ENCODE data around the gene MYH11. TPM values are rescaled to one million over a fixed set of nuclear protein-coding genes. Genes with fewer than 3 reads are reported as not detected.
"Not testable (repeated sequence)": the region's sequence is repeated elsewhere in the genome, so short reads cannot be mapped to it uniquely, and the experiment has no call there.

The MYH11 gene
- total RNA-seq, 1 donor from 2014 or later, result under 0.01 TPM

DNA sequence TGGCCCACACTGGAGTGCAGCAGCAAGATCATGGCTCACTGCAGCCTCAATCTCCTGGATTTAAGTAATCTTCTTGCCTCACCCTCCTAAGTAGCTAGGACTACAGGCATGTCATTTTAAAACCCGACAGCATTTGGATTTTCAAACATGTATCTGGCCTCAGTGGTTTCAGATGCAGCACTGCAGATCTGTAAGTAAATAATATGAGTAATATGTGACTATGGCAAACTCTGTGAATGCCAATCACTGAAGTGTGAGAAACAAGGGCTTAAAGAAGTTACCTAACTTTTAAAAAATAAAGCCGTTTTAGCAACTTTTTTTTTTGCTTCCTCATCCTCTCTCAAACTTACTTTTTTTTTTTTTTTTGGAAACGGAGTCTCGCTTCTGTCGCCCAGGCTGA lies 19.7 kb upstream of the MYH11 start:
- no peak for DNase-seq

DNA sequence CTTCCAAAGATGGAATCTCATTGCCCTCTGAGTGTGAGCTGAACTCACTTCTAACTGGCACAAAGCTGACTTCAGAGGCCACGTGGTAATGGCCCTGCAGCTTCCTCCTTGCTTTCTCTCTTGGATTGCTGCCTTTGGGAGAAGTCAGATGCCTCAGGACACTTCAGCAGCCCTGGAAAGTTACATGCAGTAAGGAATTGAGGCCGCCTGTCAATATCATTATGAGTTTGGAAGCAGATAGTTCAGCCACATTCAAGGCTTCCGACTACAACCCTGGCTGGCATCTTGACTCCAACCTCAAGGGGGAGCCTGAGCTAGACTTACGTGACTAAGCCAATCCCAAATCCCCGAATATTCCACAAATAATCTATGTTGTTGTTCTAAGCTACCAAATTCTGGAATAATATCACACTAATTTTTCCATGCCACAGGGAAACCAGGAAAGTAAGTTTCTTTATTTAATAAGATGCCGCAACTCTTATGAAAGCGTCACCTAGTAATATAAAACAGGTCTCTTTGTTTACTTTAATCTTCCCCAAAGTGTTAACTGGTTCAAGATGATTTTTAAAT lies 18.0 kb upstream of the MYH11 start:
- peak; percentile 13 for DNase-seq

GRCh38 chr16:15873737-15874136 lies 16.9 kb upstream of the MYH11 start:
- no peak for DNase-seq

DNA sequence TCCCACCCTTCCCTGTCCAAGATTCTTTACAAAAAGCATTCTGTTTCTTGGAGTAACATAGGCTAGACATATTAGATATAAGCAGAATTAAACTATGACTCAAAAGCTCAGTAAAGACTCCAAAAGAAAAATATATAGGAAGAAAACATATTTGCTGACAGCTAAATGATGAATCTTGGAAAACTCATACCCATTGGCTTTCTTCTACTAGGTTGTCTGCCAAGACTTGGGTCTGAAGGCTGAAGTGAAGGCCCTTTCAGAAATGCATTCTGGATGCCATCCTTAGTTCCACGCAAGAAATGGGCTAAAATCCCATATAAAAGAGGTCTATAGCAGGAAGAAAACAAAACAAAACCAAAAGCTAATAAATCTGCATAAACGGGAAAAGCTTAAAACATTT lies 16.5 kb upstream of the MYH11 start:
- DNase-seq, result no peak

DNA sequence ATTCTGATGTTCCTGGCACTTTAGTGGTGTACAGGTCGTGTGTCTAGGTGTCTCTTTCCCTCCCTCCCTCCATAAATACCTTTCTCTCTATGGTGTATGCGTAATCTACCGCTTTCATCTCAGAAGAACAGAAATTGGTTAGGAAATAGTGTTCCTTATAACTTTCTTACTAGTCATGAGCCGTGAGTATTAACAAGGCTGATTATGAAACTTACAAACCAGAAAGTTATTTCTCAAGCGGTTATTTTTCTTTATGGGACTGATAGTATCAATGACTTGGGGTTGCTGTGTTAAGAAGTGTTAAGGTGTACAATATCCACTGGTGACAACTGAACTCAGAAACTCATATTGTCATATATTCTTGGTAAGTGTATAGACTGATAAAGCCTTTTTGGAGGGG lies 13.2 kb upstream of the MYH11 start:
- DNase-seq, result no peak

DNA sequence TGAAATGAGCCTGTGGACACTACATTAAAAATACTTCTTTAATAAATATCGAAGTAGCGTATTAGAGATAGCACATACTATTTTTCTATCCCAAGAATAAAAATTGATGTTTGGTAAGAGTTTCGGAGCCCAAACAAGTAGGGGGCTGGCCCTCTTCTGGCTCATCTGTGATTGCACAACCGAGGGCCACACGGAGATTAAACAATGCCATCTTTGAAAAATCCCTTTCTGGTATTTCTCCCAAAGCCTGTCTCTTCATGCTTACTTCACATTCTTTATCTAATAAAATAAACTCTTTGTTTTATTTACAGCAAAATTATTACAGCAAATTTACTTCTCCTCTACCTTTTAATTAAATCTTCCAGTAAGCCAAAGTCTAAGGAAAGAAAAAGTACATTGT lies 9.6 kb upstream of the MYH11 start:
- DNase-seq, result no peak

DNA sequence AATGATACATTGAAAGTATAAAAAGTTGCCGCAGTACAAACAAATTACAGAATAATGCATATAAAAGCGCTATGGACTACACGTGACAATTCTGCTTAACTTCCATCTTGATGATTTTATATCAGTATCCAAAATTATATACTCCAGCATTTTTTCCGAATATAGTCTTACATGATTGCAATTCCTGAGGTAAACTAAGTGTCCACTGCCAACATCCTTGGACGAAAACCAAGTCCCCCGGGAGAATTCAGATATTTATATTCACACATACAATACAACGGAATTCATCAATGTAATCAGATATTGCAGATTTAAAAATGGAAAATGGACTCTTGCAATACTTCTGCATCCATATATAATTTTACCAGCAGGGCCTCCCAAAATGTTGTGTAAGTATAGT lies 8.9 kb upstream of the MYH11 start:
- no peak for DNase-seq

DNA sequence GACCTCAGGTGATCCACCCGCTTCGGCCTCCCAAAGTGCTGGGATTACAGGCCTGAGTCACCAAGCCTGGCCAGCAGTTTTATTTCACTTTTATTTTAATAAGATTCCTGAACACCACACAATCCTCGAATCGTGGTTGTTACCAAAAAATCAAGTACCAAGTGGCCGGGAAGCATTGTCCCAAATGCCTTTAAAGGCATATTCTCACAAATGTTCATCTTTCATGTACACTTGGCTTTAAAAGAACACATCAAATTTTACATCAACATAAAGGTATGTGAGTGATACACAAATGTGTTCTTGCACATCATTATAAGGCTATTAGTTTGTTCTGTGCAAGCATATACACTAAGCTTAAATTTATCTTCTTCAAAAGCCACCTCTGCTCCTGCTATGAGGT lies 8.1 kb upstream of the MYH11 start:
- DNase-seq, result no peak

- no peak for DNase-seq
Observed at GRCh38 chr16:15861996-15862395, 5.2 kb upstream of the MYH11 start.

DNA sequence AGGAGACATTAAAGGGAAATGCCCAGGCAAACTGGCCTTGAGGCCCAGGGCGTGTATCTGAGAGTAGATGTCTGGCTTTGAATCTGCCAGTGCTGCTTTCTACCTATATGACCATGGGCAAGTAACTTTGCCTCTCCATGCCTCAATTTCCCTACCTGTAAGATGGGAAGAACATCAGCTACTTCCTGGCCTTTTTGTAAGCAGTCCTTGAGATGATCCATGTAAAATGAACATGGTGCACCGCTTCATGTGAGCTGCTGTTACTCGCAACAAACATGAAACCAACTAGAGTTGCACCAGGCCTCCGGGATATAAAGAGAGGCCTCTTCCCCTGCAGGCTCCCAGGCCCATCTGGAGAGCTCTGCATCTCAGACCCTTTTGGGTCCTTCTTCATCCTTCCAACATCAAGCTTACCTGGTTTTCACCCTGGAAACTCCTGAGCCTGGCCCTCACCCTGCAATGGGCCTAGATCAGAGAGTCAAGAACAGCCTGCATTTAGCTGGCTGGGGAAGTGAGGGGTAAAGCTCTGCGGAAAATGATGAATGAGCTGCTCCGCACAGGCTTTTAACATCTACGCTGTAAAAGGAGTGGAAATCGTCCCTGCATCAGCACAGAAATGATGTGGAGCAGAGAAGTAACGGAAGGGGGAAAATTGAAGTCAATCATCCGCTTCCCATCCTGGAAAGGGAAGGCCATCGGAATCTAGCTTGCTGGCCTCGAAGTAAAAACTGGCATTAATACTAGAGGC lies 2.3 kb upstream of the MYH11 start:
- no peak for DNase-seq

- DNase-seq, result no peak
Observed at GRCh38 chr16:15857724-15858560, 1.1 kb upstream of the MYH11 start.

DNA sequence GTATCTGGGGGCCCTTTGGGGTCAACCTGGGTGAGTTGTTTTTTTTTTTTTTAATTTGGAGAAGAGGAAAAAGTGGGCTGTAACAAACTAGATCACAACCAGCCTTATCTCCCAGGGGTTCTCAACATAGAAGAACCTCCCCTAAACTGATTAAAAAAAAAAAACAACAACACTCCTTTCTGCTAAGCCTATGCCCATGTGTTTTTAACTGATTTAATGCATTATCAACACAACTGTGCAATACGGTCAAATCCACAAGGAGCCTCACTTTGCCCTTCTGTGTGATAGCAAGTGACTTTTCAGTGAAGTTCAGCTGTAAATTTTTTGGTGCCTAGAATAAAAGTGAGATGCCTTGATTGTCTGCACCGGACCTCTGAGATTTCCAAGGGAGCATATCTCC lies 646 bp downstream of the MYH11 start:
- no peak for DNase-seq

DNA sequence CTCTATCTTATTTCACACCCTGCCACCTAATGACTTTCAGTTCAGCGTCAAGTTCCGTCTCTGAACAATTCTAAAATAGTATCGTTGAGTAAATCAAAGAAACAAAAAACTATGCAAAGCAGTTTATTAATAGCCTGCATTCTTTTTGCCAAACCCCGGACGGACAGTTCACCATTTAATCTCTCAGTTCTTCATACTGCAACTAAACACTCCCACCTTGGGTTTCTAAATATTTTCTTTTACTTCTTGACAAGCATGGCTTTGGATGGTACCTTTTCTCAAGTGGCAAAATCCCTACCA lies 1.2 kb downstream of the MYH11 start:
- DNase-seq, result no peak

- DNase-seq, result no peak
Observed at GRCh38 chr16:15854906-15855703, 1.7 kb downstream of the MYH11 start.

DNA sequence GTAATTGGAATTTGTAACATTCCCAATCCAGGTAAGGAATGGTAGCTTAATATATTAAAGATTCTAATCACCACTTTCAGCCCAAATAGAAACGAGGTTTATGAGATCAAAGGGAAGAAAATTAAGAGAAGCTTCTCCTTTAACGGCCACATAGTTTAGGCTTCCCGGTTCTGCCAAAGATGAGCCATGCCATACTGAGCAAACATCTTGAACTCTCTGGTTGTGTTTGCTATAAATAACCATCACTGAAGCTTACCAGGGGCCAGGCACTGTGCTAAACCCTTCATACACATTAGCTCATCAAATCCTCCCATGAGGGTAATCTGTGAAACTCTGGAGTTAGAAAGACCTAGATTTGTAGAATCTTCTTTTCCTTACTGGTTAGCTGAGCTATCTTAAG lies 2.8 kb downstream of the MYH11 start:
- DNase-seq, result no peak

- DNase-seq, result no peak
Observed at GRCh38 chr16:15853021-15853420, 3.8 kb downstream of the MYH11 start.

DNA sequence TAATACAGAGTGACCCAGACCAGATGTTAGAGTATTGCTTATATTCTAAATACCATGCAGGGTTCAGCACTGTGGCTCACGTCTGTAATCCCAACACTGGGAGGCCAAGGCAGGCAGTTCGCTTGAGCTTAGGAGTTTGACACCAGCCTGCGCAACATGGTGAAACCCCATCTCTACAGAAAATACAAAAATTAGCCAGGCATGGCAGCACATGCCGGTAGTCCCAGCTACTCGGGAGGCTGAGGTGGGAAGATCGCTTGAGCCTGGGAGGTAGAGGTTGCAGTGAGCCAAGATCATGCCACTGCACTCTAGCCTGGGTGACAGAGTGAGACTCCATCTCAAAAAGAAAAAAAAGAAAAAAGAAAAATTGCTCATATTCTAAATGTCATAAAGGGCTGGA lies 6.3 kb downstream of the MYH11 start:
- not testable (repeated sequence) for DNase-seq

DNA sequence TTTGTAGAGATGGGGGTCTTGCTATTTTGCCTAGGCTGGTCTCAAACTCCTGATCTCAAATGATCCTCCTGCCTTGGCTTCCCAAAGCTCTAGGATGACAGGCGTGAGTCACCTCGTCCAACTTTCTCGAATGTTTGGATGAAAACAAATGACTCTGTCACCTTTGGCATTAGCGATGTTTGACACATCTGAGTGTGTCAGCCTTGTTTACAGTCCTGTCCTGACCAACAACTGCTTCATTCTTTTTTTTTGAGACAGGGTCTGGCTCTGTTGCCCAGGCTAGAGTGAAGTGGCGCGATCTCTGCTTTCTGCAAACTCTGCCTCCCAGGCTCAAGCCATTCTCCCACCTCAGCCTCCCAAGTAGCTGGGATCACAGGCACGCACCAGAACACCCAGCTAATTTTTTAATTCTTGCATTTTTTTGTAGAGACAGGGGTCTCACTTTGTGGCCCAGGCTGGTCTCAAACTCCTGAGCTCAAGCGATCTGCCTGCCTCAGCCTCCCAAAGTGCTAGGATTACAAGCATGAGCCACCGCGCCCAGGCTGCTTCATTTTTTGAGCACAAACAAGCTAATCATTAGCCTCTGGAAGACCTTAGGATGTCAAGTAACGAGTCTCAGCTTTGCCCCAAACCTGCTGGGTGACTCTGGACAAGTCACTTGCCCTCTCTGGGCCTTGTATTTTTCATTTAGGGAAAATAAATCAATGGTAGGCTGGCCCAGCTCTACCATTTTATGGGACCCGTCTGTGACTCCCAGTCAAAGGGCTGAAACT lies 7.4 kb downstream of the MYH11 start:
- no peak for DNase-seq

- no peak for DNase-seq
Observed at GRCh38 chr16:15847611-15848175, 9.1 kb downstream of the MYH11 start.

DNA sequence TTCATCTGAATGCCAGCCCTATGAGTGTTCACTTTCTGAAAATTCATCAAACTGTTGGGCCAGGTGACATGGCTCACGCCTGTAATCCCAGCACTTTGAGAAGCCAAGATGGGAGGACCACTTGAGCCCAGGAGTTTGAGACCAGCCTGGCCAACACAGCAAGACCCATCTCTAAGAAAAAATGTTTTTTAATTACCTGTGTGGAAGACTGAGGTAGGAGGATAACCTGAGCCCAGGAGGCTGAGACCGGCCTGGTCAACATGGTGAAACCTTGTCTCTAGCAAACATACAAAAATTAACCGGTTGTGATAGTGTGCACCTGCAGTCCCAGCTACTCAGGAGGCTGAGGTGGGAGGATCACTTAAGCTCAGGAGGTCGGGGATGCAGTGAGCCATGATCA lies 10.3 kb downstream of the MYH11 start:
- DNase-seq, result no peak

DNA sequence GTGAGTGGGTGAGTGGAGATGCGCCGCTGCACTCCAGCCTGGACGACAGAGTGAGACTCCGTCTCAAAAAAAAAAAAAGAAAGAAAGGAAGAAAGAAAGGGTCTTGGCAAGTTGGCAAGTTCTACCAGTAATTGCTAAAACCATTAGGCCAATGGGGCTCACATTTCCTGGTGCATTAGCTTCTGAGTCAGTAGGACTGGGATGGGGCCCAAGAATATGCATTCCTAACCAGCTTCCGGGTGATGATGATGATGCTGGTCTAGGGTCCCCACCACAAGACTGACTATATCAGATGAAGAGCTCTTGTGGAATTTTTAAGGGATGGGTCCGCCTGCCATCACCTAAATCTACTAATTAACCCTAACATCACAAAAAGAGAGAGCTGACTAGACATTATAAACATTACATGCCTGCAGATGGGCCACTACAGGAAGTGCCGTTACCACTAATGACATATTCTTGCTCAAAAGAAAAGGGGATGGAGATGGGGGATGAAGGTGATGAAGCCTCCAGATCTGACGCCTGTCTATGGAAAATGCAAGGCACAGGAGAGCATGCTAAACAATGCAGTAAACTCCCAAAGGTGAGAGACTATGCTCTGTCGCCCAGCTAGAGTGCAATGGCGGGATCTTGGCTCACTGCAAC lies 13.1 kb downstream of the MYH11 start:
- DNase-seq, result no peak

All from occipital lobe (tissue), 2 donors.